LNCAP (cell line): Measurements from ENCODE around the gene RPH3AL.

Experiments
- TF ChIP-seq, protein P1 (sequence below): fragments of 450-650 bp; IDR thresholded peaks from 2 replicates; pipeline ENCODE4 v1.5.1; 2017; ENCODE audit warnings: mild to moderate bottlenecking

The RPH3AL gene

DNA sequence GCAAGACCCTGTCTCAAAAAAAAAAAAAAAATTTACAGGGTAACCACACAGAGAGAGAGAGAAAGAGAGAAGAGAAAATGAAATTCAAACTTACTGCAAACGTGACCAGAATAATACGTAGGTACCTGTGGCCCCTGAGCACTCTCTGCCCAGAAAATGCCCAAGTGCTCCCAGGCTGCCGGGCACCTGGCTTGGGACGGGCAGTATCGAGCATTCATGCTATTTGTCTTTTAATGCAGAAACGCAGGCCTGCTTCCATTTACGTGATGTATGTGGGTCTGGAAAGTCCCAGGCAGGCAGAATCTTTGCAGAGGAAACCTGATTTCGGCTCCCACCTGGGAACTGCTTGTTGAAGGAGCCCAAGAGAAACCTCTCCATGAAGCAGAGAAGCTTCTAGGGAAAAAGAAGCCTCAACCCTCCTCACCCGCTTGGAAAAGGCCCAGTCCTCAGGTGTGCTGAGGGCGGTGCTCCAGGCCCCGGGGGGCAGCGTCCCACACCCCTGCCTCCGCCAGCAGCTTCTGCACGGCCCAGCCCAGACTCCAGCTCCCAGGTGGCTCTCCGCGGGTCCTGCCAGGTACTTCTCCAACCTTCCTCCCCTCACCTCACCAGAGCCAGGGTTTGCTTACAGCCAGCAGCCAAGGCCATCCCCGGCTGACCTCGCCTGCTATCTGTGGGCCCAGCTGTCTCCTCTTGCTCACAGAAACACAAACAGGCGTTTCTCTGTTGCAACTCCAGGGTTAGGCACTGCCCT lies 14.0 kb downstream of the RPH3AL start:
- TF ChIP-seq, protein P1, sequence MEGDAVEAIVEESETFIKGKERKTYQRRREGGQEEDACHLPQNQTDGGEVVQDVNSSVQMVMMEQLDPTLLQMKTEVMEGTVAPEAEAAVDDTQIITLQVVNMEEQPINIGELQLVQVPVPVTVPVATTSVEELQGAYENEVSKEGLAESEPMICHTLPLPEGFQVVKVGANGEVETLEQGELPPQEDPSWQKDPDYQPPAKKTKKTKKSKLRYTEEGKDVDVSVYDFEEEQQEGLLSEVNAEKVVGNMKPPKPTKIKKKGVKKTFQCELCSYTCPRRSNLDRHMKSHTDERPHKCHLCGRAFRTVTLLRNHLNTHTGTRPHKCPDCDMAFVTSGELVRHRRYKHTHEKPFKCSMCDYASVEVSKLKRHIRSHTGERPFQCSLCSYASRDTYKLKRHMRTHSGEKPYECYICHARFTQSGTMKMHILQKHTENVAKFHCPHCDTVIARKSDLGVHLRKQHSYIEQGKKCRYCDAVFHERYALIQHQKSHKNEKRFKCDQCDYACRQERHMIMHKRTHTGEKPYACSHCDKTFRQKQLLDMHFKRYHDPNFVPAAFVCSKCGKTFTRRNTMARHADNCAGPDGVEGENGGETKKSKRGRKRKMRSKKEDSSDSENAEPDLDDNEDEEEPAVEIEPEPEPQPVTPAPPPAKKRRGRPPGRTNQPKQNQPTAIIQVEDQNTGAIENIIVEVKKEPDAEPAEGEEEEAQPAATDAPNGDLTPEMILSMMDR = no peak

GRCh38 chr17:337866-338265 lies 14.7 kb downstream of the RPH3AL start:
- TF ChIP-seq, protein P1 = no peak

GRCh38 chr17:337453-337852 lies 15.2 kb downstream of the RPH3AL start:
- TF ChIP-seq, protein P1 = no peak

- TF ChIP-seq, protein P1 = no peak
Observed at GRCh38 chr17:337022-337420, 15.6 kb downstream of the RPH3AL start.

DNA sequence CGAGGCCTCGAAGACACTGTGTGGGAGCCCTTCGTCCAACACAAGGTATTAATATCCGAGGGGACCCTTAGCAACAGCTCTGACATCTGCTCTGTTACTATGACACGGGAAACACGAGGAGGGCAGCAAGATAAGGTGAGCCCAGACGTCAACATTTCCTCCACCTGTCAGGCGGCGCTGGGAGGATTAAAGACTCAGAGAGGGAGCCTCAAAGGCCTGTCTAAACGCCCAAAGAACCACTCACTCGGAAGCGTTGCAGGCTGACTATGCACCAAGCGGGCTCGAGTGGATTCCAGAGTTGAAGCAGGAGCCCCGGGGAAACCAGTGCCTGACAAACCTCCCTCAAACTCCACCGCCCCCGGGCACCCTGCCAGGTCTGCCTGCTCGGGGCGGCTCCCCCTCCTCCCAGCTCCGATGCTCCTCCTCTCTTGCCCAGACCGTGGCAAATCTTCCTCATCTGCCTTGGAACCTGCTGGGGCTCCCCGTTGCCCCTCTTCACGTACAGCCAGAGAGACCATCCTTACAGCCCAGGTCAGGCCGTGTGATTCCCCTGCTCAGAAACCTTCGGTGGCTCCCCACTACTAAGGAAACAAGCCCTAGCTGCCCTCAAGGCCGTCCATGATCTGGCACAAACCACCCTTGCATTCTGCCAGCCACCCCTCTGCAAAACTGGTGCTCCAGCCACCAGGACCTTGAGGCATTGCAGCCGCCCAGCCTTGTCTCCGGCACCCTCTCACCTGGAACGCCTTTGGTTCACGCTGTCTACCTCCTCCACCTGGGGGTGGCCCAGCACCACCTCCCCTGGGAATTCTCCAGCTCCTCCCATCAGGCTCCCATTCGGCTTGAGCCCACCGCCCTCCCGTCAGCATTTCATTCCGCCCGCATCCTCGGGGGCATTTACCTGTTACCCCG lies 16.2 kb downstream of the RPH3AL start:
- TF ChIP-seq, protein P1 = no peak

DNA sequence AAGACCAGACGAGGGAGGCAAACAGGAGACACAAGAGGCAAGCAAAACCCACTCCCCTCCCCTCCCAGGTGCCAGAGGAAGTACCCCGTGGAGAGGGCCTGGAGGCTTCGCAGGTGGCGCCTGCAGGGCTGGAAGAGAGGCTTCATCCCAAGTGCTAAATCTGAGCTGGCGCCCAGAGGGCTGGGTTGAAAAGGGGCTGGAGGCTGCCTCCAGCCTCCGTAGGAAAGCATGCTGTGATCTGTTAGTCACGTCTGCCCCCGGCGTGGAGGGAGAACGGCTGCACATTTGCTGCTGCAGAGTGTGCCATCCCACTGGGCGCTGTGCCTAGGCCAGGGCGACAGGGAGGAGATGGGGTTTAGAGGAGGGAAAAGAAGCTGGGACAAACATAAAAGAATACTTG lies 16.9 kb downstream of the RPH3AL start:
- TF ChIP-seq, protein P1 = no peak

- TF ChIP-seq, protein P1 = no peak
Observed at GRCh38 chr17:334974-335481, 17.6 kb downstream of the RPH3AL start.
